LNCaP clone FGC (cell line): ENCODE measurements around the gene DMPK.

Source experiments
- DNase-seq: peaks from one replicate; pipeline ENCODE4 v3.0.0-alpha.2; 2011; ENCODE audit warnings: low read depth
- H3K4me3 ChIP-seq: 2 replicates; pipeline ENCODE4 v1.5.1; 2011; ENCODE audit warnings: mild to moderate bottlenecking, low read depth, low read length, control low read depth
- TF ChIP-seq, protein P1 (sequence below): IDR thresholded peaks from 2 replicates; pipeline ENCODE4 v1.5.1; 2012; ENCODE audit warnings: mild to moderate bottlenecking; ENCODE audit not compliant: control insufficient read depth, insufficient read depth; ENCODE audit errors: extremely low read depth

Gene DMPK, protein sequence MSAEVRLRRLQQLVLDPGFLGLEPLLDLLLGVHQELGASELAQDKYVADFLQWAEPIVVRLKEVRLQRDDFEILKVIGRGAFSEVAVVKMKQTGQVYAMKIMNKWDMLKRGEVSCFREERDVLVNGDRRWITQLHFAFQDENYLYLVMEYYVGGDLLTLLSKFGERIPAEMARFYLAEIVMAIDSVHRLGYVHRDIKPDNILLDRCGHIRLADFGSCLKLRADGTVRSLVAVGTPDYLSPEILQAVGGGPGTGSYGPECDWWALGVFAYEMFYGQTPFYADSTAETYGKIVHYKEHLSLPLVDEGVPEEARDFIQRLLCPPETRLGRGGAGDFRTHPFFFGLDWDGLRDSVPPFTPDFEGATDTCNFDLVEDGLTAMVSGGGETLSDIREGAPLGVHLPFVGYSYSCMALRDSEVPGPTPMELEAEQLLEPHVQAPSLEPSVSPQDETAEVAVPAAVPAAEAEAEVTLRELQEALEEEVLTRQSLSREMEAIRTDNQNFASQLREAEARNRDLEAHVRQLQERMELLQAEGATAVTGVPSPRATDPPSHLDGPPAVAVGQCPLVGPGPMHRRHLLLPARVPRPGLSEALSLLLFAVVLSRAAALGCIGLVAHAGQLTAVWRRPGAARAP

DNA sequence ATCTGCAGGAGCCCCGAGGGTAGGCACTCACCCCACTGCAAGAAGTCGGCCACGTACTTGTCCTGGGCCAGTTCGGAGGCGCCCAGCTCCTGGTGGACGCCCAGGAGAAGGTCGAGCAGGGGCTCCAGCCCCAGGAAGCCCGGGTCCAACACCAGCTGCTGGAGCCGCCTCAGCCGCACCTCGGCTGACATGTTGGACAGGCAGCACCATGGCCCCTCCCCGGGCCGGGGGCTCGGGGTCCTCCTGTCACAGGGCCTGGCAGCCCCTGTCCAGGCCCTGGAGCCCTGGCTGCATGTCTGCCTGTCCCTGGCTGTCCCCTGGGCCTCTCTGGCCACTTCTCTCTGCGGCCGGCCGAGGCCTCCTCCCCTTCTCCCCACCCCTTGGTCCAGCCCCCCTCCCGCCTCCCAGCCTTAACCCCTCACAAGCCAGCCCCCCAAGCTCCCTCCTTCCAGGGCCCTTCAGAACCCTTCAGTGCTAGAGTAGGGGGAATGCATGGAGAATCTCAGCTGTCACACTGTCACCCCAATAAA is at the start of gene DMPK:
TSS of gene DMPK (minus strand) at position 329 of the 530 bp plus-strand sequence. CDS start at position 191, 138 bp downstream.
- H3K4me3 ChIP-seq: no peak within 1 kb of the TSS
- DNase-seq: no peak
- TF ChIP-seq, protein P1, sequence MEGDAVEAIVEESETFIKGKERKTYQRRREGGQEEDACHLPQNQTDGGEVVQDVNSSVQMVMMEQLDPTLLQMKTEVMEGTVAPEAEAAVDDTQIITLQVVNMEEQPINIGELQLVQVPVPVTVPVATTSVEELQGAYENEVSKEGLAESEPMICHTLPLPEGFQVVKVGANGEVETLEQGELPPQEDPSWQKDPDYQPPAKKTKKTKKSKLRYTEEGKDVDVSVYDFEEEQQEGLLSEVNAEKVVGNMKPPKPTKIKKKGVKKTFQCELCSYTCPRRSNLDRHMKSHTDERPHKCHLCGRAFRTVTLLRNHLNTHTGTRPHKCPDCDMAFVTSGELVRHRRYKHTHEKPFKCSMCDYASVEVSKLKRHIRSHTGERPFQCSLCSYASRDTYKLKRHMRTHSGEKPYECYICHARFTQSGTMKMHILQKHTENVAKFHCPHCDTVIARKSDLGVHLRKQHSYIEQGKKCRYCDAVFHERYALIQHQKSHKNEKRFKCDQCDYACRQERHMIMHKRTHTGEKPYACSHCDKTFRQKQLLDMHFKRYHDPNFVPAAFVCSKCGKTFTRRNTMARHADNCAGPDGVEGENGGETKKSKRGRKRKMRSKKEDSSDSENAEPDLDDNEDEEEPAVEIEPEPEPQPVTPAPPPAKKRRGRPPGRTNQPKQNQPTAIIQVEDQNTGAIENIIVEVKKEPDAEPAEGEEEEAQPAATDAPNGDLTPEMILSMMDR: no peak

DNA sequence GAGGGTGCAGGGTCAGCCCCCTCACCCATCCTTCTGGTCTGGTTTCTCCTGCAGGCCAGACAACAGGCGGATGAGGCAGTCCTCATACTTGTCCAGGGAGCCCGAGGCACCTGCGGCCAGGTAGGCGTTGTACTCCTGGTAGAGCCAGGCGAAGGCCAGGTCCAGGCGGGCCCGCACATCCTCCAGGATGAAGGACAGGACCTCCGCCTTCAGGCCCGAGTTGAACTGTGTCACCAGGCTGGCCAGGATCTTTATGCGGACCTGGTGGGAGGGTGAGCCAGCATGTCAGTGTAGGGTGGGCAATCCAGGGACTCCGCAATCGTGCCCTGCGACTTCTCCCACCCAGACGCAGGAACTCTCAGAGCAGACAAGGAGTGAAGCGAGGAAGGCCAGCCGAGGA is 46.7 kb upstream of the DMPK start:
- no peak for DNase-seq
- TF ChIP-seq, protein P1: no peak
- no peak overlapping the region for H3K4me3 ChIP-seq

DNA sequence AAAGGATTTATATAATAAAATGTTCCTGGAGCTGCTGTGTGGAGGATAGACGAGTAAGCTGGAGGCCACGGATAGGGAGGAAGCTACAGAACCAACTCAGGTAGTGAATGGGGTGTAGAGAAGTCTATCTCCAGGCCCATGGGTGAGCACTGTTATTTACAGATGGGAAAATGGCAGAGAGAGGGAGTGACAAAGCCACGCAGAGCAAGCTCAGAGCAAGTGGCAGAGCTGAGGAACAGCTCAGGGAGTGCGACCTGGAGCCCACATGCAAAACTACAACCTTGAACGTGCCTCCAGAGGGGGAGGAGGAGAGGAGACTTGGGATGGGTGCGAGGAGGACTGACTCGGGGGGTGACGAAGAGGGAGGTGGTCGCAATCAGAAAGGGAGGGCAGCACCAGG is 46.2 kb upstream of the DMPK start:
- no peak for DNase-seq
- H3K4me3 ChIP-seq: no peak overlapping the region
- TF ChIP-seq, protein P1: no peak

DNA sequence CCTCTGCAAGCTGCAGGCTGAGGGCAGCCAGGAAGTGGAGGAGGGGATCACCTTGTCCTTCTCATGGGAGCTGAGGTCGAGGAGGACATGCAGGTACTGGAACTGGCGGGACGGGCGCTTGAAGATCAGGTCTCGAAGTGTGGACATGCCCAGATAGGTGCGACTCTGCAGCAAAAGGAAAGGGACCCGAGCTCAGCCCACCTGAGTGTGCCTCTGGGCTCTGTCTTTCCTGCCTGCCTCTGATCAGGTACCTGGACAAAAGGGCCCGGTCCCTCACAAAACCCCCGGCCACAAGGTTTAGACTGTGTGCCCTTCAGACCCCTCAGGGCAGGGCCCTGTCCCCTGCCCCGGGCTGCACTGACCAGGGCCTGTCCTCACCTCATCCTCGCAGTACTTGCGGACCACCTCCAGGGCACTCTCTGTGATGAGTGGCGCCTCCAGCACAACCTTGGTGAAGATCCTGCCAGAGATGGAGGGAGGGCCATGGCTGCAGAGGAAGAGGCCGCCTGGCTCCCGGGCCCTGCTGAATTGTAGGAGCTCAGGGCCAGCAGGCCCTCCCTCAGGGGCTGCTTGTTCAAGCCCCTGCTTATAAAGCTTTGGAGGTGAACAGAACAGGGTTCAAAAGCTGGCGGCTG is 45.3 kb upstream of the DMPK start:
- H3K4me3 ChIP-seq: no peak overlapping the region
- TF ChIP-seq, protein P1: no peak
- DNase-seq: no peak

DNA sequence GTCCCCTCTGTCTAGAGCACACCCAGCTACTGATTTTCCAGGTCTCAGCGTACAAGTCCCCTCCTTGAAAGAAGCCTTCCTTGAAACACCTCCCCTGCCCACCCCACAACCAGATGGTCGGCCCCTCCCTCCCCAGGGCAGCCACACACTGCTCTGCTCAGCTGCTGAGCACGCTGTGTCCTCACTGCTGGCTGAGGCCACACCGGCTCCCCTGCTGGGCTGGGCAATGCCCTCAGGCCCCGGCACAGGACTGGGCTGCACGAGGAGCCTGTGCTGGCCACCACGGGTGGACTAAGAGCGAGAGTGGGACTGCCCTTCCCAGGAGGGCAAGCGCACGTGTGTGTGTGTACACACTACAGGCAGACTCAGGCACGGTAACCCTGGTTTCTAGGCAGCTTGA is 44.6 kb upstream of the DMPK start:
- TF ChIP-seq, protein P1: no peak
- no peak overlapping the region for H3K4me3 ChIP-seq
- DNase-seq: no peak

DNA sequence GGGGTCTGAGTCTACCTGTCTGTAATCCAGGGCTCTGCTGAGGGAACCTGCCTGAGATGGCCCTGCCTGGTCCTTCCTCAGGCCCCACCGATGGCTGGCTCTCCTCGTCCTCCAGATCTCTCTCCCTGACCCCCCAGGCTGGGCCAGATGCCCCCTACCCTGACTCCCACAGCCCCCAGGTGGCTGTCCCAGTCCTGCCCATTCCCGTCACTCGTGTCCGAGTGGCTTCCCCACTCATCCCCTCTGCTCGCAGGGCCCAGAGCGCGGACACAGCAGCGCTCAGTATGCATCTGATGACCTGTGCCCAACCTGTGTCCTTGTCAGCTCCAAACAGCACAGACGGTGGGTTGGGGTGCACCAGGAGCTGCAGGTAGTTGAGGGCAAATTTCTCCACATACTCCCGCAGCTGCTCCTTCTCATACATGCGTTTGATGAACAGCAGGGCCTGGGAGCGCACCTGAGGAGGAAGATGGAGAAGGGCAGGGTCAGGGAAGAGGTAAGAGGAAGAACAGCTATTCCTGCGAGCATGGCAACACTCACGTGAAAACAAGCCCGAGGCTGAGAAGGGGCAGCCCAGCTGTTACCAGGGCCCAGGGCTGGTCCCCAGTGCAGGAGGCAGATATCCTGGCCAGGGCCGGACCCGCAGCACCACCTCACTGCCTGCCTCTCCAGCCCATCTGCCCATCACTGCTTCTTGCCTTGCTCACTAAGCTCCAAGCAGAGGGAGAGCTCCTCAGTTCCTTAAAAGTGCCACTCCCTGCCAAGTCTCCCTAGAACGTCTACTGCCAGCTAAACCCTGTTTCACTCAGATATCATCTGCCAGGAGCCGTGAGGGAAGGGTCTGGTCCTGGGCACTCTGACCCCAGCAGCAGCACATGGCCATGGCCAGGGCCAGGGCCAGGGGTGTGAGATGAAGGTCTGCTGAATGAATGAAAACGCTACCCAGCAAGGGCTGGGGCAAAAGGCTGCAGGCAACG is 43.9 kb upstream of the DMPK start:
- no peak for DNase-seq
- no peak overlapping the region for H3K4me3 ChIP-seq
- TF ChIP-seq, protein P1: no peak
